WTC11 (cell line): Measurements from ENCODE around the gene PSKH1. TPM values are rescaled to one million over a fixed set of nuclear protein-coding genes. Genes with fewer than 3 reads are reported as not detected.

Experiments used
- ATAC-seq: fragments of 200-7000 bp; cut with Tn5 transposase; 2 replicates; pipeline ENCODE4 v1.10.0; 2021; ENCODE audit warnings: mild to moderate bottlenecking, moderate library complexity
- CTCF ChIA-PET: fragments of 300-600 bp; sonication (Branson Sonifier 250); formaldehyde crosslinking; loops from one replicate; lab custom pipeline; 2021; ENCODE audit warnings: antibody characterized with exemption; lab: Charles Lee
- POLR2A ChIA-PET: fragments of 350-600 bp; sonication (Branson Sonifier 250); formaldehyde crosslinking; loops from one replicate; lab custom pipeline; 2021; ENCODE audit warnings: antibody characterized with exemption; lab: Charles Lee
- DNase-seq: peaks from one replicate; pipeline ENCODE4 v3.0.0; 2021; ENCODE audit warnings: low spot score
- H3K27ac Mint-ChIP-seq: 2 replicates; pipeline ENCODE4 v1.8.0; 2021; ENCODE audit warnings: mixed read lengths
- H3K27me3 Mint-ChIP-seq: 2 replicates; pipeline ENCODE4 v1.8.0; 2021; ENCODE audit warnings: low read depth, mild to moderate bottlenecking, moderate library complexity, mixed read lengths
- H3K36me3 Mint-ChIP-seq: 2 replicates; pipeline ENCODE4 v1.8.0; 2021; ENCODE audit warnings: mixed read lengths
- H3K4me1 Mint-ChIP-seq: 2 replicates; pipeline ENCODE4 v1.8.0; 2022; ENCODE audit warnings: mixed read lengths
- H3K4me3 Mint-ChIP-seq: 2 replicates; pipeline ENCODE4 v1.8.0; 2021; ENCODE audit warnings: mild to moderate bottlenecking, moderate library complexity, mixed read lengths
- H3K9me3 Mint-ChIP-seq: 2 replicates; pipeline ENCODE4 v1.8.0; 2021; ENCODE audit warnings: mixed read lengths
- ATF1 ChIP-seq: sonication (generic); formaldehyde crosslinking; IDR thresholded peaks from 2 replicates; pipeline ENCODE4 v1.8.1; 2023; ENCODE audit warnings: mild to moderate bottlenecking, moderate library complexity, missing genetic modification reagents
- ESRRA ChIP-seq: sonication (generic); formaldehyde crosslinking; IDR thresholded peaks from 2 replicates; pipeline ENCODE4 v1.8.1; 2022; ENCODE audit warnings: mild to moderate bottlenecking, missing genetic modification reagents, borderline replicate concordance
- FOXK1 ChIP-seq: sonication (generic); formaldehyde crosslinking; IDR thresholded peaks from 2 replicates; pipeline ENCODE4 v1.8.0; 2022; ENCODE audit warnings: mild to moderate bottlenecking, moderate library complexity, missing genetic modification reagents
- FOXP1 ChIP-seq: sonication (generic); formaldehyde crosslinking; IDR thresholded peaks from 2 replicates; pipeline ENCODE4 v1.8.0; 2022; ENCODE audit warnings: missing genetic modification reagents, mild to moderate bottlenecking, moderate library complexity, borderline replicate concordance
- HMGA2 ChIP-seq: fragments of 250-450 bp; sonication (Bioruptor Pico); IDR thresholded peaks from 2 replicates; pipeline ENCODE4 v1.4.0; 2021; ENCODE audit warnings: mild to moderate bottlenecking, moderate library complexity
- MYBL2 ChIP-seq: sonication (generic); formaldehyde crosslinking; IDR thresholded peaks from 2 replicates; pipeline ENCODE4 v1.8.1; 2023; ENCODE audit warnings: mild to moderate bottlenecking, moderate library complexity, missing genetic modification reagents
- NR1H2 ChIP-seq: sonication (generic); formaldehyde crosslinking; IDR thresholded peaks from 2 replicates; pipeline ENCODE4 v1.9.0; 2021; ENCODE audit warnings: mild to moderate bottlenecking, moderate library complexity, missing genetic modification reagents
- NR3C1 ChIP-seq: sonication (generic); formaldehyde crosslinking; conservative IDR thresholded peaks from 2 replicates; pipeline ENCODE4 v1.8.1; 2023; ENCODE audit warnings: low read depth, mild to moderate bottlenecking, missing genetic modification reagents
- PRRX2 ChIP-seq: fragments of 250-450 bp; sonication (Bioruptor Pico); IDR thresholded peaks from 2 replicates; pipeline ENCODE4 v1.8.0; 2021; ENCODE audit warnings: mild to moderate bottlenecking
- TCF7 ChIP-seq: sonication (generic); formaldehyde crosslinking; IDR thresholded peaks from 2 replicates; pipeline ENCODE4 v1.8.0; 2022; ENCODE audit warnings: mild to moderate bottlenecking, low read depth, missing genetic modification reagents, moderate library complexity
- TEAD1 ChIP-seq: sonication (generic); formaldehyde crosslinking; IDR thresholded peaks from 2 replicates; pipeline ENCODE4 v1.8.0; 2022; ENCODE audit warnings: mild to moderate bottlenecking, missing genetic modification reagents
- ZBTB21 ChIP-seq: sonication (generic); formaldehyde crosslinking; IDR thresholded peaks from 2 replicates; pipeline ENCODE4 v1.8.1; 2023; ENCODE audit warnings: mild to moderate bottlenecking, missing genetic modification reagents, borderline replicate concordance
- ZNF423 ChIP-seq: fragments of 250-450 bp; sonication (Bioruptor Pico); IDR thresholded peaks from 2 replicates; pipeline ENCODE4 v2.1.2; 2022; ENCODE audit warnings: mild to moderate bottlenecking, moderate library complexity
- total RNA-seq: library from RNA; stranded (reverse); gene quantifications from 3 replicates; pipeline ENCODE4 v1.2.3, GENCODE V29; 2021
- TF ChIP-seq, protein P1 (sequence below): sonication (generic); formaldehyde crosslinking; IDR thresholded peaks from 2 replicates; pipeline ENCODE4 v1.8.0; 2023; ENCODE audit warnings: mild to moderate bottlenecking, missing genetic modification reagents
- TF ChIP-seq, protein P2 (sequence below): sonication (generic); formaldehyde crosslinking; IDR thresholded peaks from 2 replicates; pipeline ENCODE4 v1.8.0; 2023; ENCODE audit warnings: missing genetic modification reagents, mild to moderate bottlenecking, borderline replicate concordance
- TF ChIP-seq, protein P3 (sequence below): sonication (generic); formaldehyde crosslinking; IDR thresholded peaks from 2 replicates; pipeline ENCODE4 v1.8.1; 2023; ENCODE audit warnings: mild to moderate bottlenecking, missing genetic modification reagents, borderline replicate concordance
- TF ChIP-seq, protein P4 (sequence below): sonication (generic); formaldehyde crosslinking; IDR thresholded peaks from 2 replicates; pipeline ENCODE4 v1.8.1; 2023; ENCODE audit warnings: mild to moderate bottlenecking, missing genetic modification reagents, moderate library complexity

PSKH1 gene
- total RNA-seq, 1 experiment from 2014 or later, result 32.6 TPM

DNA sequence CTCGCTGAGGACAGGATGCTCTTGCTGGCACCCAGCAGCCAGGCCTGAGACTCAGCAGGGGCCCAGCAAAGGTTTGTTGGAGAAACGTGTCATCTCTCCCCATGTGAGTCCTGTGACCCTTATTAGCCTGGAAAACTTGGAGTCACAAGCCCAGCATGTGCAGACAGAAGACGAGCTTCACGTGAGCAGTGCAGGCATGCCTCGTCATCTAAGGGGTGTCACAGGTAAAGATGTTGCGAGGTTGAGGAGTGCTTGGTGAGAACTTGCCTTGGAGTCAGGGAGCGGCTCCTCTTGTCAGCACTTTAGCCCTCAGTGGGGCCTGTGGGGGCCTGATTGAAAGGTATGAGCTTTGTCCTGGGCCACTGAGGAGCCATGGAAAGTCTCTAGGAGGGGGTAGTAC, 40.8 kb downstream of the PSKH1 start:
- no peak for DNase-seq
- H3K36me3 Mint-ChIP-seq, result peaks cover 6% of the 10 kb centered on the region
- ATAC-seq, result no peak
- H3K27ac Mint-ChIP-seq, result no peak overlapping the region
- H3K4me3 Mint-ChIP-seq, result no peak overlapping the region
- no peaks in the 10 kb centered on the region for H3K27me3 Mint-ChIP-seq
- peaks cover 23% of the 10 kb centered on the region for H3K4me1 Mint-ChIP-seq
- TF ChIP-seq ZBTB21 (CRISPR knock-in tag), result no peak
- TF ChIP-seq, protein P1, sequence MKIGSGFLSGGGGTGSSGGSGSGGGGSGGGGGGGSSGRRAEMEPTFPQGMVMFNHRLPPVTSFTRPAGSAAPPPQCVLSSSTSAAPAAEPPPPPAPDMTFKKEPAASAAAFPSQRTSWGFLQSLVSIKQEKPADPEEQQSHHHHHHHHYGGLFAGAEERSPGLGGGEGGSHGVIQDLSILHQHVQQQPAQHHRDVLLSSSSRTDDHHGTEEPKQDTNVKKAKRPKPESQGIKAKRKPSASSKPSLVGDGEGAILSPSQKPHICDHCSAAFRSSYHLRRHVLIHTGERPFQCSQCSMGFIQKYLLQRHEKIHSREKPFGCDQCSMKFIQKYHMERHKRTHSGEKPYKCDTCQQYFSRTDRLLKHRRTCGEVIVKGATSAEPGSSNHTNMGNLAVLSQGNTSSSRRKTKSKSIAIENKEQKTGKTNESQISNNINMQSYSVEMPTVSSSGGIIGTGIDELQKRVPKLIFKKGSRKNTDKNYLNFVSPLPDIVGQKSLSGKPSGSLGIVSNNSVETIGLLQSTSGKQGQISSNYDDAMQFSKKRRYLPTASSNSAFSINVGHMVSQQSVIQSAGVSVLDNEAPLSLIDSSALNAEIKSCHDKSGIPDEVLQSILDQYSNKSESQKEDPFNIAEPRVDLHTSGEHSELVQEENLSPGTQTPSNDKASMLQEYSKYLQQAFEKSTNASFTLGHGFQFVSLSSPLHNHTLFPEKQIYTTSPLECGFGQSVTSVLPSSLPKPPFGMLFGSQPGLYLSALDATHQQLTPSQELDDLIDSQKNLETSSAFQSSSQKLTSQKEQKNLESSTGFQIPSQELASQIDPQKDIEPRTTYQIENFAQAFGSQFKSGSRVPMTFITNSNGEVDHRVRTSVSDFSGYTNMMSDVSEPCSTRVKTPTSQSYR (CRISPR knock-in tag), result no peak
- TF ChIP-seq ZNF423 (CRISPR knock-in tag), result no peak
- TF ChIP-seq FOXK1 (CRISPR knock-in tag), result no peak
- no peak for TF ChIP-seq ESRRA (CRISPR knock-in tag)
- CTCF ChIA-PET, result interaction anchor here (1.0 to 4.0 kb wide), 6 partner anchors 9 to 413 kb away, joined by 3 to 52 read pairs (median 8); partner anchors contain the start of genes LCAT and NRN1L
- no peaks in the 10 kb centered on the region for H3K9me3 Mint-ChIP-seq
- POLR2A ChIA-PET, result interaction anchor here (0.7 to 4.7 kb wide), 2 partner anchors 41 to 49 kb away, joined by 3 to 30 read pairs; partner anchors contain the start of genes NRN1L and PSKH1

DNA sequence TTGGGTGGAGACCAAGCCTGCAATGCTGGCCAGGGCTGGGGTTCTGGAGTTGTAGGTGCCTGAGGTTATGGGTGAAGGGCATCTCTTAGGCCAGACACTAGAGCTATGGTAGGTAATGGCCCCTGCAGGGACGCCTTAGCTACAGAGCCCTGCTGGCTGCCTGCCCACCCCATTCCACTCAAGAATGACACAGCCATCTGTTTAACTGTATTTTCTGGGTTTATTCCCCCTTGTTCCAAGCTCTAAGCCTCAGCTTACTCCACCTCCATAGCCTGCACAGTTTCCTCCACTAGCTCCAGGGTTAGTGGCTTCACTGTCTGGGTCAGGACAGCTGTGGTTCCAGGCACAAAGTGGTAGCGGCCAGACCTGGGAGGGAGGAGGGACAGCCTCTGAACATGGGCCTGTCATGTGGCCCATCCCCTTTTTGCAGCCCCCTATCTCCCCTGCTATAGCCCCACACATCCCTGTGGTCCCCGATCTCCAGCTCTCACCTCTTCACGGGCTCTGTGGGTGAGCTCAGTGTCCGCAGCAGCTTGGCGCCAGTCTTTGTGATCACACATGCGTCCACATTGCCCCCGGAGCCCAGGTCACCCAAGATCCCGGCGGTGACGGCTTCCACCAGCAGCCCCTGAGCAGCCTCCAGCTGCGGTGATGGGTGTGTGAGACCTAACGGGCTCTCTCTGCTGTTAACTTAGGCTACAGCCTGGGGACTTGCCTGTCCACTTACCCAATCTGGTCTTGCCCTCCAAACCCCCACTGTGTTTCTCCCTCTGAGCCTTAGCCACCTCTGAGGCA, 41.4 kb downstream of the PSKH1 start:
- Mint-ChIP-seq H3K27ac (peak overlapping the region; percentile 90; the same call in 1 of the 2 replicates), H3K27me3 (no peaks in the 10 kb centered on the region), H3K36me3 (peaks cover 6% of the 10 kb centered on the region), H3K9me3 (no peaks in the 10 kb centered on the region), H3K4me3 (peak overlapping the region; percentile 100), H3K4me1 (peaks cover 23% of the 10 kb centered on the region)
- ChIA-PET CTCF (interaction anchor here (1.0 to 4.0 kb wide), 12 partner anchors 9 to 413 kb away, joined by 3 to 52 read pairs (median 6); partner anchors contain the start of genes C16orf86, ENKD1, LCAT and NRN1L), POLR2A (interaction anchor here (0.7 to 4.7 kb wide), 5 partner anchors 32 to 128 kb away, joined by 3 to 30 read pairs (median 5); partner anchors contain the start of genes NRN1L, PSKH1, RANBP10 and TSNAXIP1)
- DNase-seq (no peak), ATAC-seq (no peak)
- TF ChIP-seq PRRX2 (no peak), NR3C1 (CRISPR knock-in tag) (no peak), MYBL2 (no peak), TEAD1 (CRISPR knock-in tag) (no peak), TCF7 (CRISPR knock-in tag) (no peak), NR1H2 (no peak), HMGA2 (CRISPR knock-in tag) (no peak), ATF1 (no peak), FOXP1 (no peak)
- TF ChIP-seq, protein P2, sequence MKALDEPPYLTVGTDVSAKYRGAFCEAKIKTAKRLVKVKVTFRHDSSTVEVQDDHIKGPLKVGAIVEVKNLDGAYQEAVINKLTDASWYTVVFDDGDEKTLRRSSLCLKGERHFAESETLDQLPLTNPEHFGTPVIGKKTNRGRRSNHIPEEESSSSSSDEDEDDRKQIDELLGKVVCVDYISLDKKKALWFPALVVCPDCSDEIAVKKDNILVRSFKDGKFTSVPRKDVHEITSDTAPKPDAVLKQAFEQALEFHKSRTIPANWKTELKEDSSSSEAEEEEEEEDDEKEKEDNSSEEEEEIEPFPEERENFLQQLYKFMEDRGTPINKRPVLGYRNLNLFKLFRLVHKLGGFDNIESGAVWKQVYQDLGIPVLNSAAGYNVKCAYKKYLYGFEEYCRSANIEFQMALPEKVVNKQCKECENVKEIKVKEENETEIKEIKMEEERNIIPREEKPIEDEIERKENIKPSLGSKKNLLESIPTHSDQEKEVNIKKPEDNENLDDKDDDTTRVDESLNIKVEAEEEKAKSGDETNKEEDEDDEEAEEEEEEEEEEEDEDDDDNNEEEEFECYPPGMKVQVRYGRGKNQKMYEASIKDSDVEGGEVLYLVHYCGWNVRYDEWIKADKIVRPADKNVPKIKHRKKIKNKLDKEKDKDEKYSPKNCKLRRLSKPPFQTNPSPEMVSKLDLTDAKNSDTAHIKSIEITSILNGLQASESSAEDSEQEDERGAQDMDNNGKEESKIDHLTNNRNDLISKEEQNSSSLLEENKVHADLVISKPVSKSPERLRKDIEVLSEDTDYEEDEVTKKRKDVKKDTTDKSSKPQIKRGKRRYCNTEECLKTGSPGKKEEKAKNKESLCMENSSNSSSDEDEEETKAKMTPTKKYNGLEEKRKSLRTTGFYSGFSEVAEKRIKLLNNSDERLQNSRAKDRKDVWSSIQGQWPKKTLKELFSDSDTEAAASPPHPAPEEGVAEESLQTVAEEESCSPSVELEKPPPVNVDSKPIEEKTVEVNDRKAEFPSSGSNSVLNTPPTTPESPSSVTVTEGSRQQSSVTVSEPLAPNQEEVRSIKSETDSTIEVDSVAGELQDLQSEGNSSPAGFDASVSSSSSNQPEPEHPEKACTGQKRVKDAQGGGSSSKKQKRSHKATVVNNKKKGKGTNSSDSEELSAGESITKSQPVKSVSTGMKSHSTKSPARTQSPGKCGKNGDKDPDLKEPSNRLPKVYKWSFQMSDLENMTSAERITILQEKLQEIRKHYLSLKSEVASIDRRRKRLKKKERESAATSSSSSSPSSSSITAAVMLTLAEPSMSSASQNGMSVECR (CRISPR knock-in tag), result no peak
- TF ChIP-seq, protein P3, sequence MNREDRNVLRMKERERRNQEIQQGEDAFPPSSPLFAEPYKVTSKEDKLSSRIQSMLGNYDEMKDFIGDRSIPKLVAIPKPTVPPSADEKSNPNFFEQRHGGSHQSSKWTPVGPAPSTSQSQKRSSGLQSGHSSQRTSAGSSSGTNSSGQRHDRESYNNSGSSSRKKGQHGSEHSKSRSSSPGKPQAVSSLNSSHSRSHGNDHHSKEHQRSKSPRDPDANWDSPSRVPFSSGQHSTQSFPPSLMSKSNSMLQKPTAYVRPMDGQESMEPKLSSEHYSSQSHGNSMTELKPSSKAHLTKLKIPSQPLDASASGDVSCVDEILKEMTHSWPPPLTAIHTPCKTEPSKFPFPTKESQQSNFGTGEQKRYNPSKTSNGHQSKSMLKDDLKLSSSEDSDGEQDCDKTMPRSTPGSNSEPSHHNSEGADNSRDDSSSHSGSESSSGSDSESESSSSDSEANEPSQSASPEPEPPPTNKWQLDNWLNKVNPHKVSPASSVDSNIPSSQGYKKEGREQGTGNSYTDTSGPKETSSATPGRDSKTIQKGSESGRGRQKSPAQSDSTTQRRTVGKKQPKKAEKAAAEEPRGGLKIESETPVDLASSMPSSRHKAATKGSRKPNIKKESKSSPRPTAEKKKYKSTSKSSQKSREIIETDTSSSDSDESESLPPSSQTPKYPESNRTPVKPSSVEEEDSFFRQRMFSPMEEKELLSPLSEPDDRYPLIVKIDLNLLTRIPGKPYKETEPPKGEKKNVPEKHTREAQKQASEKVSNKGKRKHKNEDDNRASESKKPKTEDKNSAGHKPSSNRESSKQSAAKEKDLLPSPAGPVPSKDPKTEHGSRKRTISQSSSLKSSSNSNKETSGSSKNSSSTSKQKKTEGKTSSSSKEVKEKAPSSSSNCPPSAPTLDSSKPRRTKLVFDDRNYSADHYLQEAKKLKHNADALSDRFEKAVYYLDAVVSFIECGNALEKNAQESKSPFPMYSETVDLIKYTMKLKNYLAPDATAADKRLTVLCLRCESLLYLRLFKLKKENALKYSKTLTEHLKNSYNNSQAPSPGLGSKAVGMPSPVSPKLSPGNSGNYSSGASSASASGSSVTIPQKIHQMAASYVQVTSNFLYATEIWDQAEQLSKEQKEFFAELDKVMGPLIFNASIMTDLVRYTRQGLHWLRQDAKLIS (CRISPR knock-in tag), result no peak
- TF ChIP-seq, protein P4, sequence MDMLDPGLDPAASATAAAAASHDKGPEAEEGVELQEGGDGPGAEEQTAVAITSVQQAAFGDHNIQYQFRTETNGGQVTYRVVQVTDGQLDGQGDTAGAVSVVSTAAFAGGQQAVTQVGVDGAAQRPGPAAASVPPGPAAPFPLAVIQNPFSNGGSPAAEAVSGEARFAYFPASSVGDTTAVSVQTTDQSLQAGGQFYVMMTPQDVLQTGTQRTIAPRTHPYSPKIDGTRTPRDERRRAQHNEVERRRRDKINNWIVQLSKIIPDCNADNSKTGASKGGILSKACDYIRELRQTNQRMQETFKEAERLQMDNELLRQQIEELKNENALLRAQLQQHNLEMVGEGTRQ (CRISPR knock-in tag), result no peak
